Endothelial cell of umbilical vein (primary cell): ENCODE measurements around the gene GSKIP. TPM values are rescaled to one million over a fixed set of nuclear protein-coding genes. Genes with fewer than 3 reads are reported as not detected.

ENCODE experiments used
- BruUV-seq: library from RNA; stranded (reverse); fragments of 400-500 nt; replicated peaks from 2 replicates; lab custom pipeline; 2021; lab: Mats Ljungman, UMichigan
- CTCF ChIA-PET: fragments of 300-600, 350-600 bp; sonication (Branson Sonifier 250); formaldehyde crosslinking; loops from one replicate; lab custom pipeline; 2021; ENCODE audit warnings: antibody characterized with exemption, inconsistent platforms; lab: Charles Lee
- POLR2A ChIA-PET: fragments of 300-600, 350-600 bp; sonication (Branson Sonifier 250); formaldehyde crosslinking; loops from one replicate; lab custom pipeline; 2021; ENCODE audit warnings: antibody characterized with exemption, inconsistent platforms; lab: Charles Lee
- DNase-seq: peaks from one replicate; pipeline ENCODE4 v3.0.0-alpha.2; 2011; ENCODE audit warnings: low read depth, low spot score
- FAIRE-seq: peaks from 2 replicates; lab custom pipeline; 2011; peaks lifted over from hg19 to GRCh38; lab: Jason Lieb, UNC
- H2AFZ ChIP-seq: 2 replicates; pipeline ENCODE4 v1.6.0; 2012; ENCODE audit warnings: low read depth, low read length, control low read depth, inconsistent platforms
- H3K27ac ChIP-seq: 2 replicates; pipeline ENCODE4 v1.5.1; 2011; ENCODE audit warnings: low read depth, mild to moderate bottlenecking, control low read depth, low read length, moderate library complexity; ENCODE audit not compliant: insufficient read depth
- H3K27me3 ChIP-seq, 2 experiments: 2 replicates each; pipeline versions ENCODE4 v1.6.0 to v1.6.1; 2011; ENCODE audit warnings: low read length in 2 of 2, mixed read lengths in 1 of 2; ENCODE audit not compliant: control insufficient read depth in 2 of 2, insufficient read depth in 2 of 2
- H3K36me3 ChIP-seq, 2 experiments: 2 replicates in 1 of 2; 3 replicates in 1 of 2; pipeline ENCODE4 v1.5.1; 2011; ENCODE audit warnings: low read length in 2 of 2, mild to moderate bottlenecking in 1 of 2, moderate library complexity in 1 of 2; ENCODE audit not compliant: control insufficient read depth in 2 of 2, insufficient read depth in 2 of 2; ENCODE audit errors: extremely low read depth in 1 of 2
- H3K4me1 ChIP-seq: 3 replicates; pipeline ENCODE4 v1.5.1; 2011; ENCODE audit warnings: mild to moderate bottlenecking, low read length; ENCODE audit not compliant: control insufficient read depth, insufficient read depth; ENCODE audit errors: extremely low read depth
- H3K4me2 ChIP-seq: 2 replicates; pipeline ENCODE4 v1.6.1; 2011; ENCODE audit warnings: low read length, control low read depth, mixed read lengths; ENCODE audit not compliant: insufficient read depth
- H3K4me3 ChIP-seq, 3 experiments: fragments of 200-600 bp in 1 of 3; sonication (generic), shearing (Covaris generic) in 1 of 3; replicated peaks in 1 of 3; 2 replicates each; pipeline ENCODE4 v1.5.1; 2011 to 2016; ENCODE audit warnings: control low read depth in 3 of 3, low read length in 3 of 3, mild to moderate bottlenecking in 2 of 3, inconsistent platforms in 1 of 3, low read depth in 1 of 3, moderate library complexity in 1 of 3; ENCODE audit not compliant: insufficient read depth in 1 of 3
- H3K79me2 ChIP-seq: 2 replicates; pipeline ENCODE4 v1.6.0; 2012; ENCODE audit warnings: low read length, inconsistent platforms; ENCODE audit not compliant: control insufficient read depth, insufficient read depth
- H3K9ac ChIP-seq: replicated peaks from 2 replicates; pipeline ENCODE3; 2011; ENCODE audit warnings: low read length, control low read depth; ENCODE audit not compliant: insufficient read depth; ENCODE audit errors: extremely low read depth
- H3K9me1 ChIP-seq: replicated peaks from 3 replicates; pipeline ENCODE4 v1.6.0; 2011; ENCODE audit warnings: mild to moderate bottlenecking, low read length; ENCODE audit not compliant: control insufficient read depth, insufficient read depth; ENCODE audit errors: extremely low read depth
- H3K9me3 ChIP-seq: replicated peaks from 2 replicates; pipeline ENCODE4 v1.5.1; 2012; ENCODE audit warnings: low read length, inconsistent platforms; ENCODE audit not compliant: control insufficient read depth, insufficient read depth
- H4K20me1 ChIP-seq: replicated peaks from 2 replicates; pipeline ENCODE3; 2011; ENCODE audit warnings: mild to moderate bottlenecking, low read length; ENCODE audit not compliant: control insufficient read depth, insufficient read depth; ENCODE audit errors: extremely low read depth
- EZH2 ChIP-seq: IDR thresholded peaks from 2 replicates; pipeline ENCODE4 v1.6.1; 2012; ENCODE audit warnings: borderline replicate concordance, low read depth, mild to moderate bottlenecking, moderate library complexity, low read length, inconsistent platforms; ENCODE audit not compliant: severe bottlenecking
- FOS ChIP-seq: IDR thresholded peaks from 2 replicates; pipeline ENCODE4 v1.6.1; 2011; ENCODE audit warnings: mild to moderate bottlenecking, low read length, moderate library complexity, borderline replicate concordance; ENCODE audit not compliant: insufficient read depth
- GATA2 ChIP-seq: IDR thresholded peaks from 2 replicates; pipeline ENCODE4 v1.7.0; 2011; ENCODE audit warnings: low read depth, mild to moderate bottlenecking, moderate library complexity, mixed read lengths, low read length; ENCODE audit not compliant: insufficient read length, insufficient read depth
- JUN ChIP-seq: IDR thresholded peaks from 2 replicates; pipeline ENCODE4 v1.6.1; 2011; ENCODE audit warnings: borderline replicate concordance, low read depth; ENCODE audit not compliant: insufficient read length, insufficient read depth
- MYC ChIP-seq: IDR thresholded peaks from one replicate; pipeline ENCODE4 v1.6.1; 2011; ENCODE audit warnings: mild to moderate bottlenecking, low read depth, low read length
- POLR2A ChIP-seq: IDR thresholded peaks from 2 replicates; pipeline ENCODE4 v1.6.1; 2012; ENCODE audit warnings: low read depth, mild to moderate bottlenecking, control low read depth, low read length
- POLR2AphosphoS5 ChIP-seq: IDR thresholded peaks from 2 replicates; pipeline ENCODE4 v1.6.1; 2012; ENCODE audit warnings: low read depth, mild to moderate bottlenecking, control low read depth, low read length, moderate library complexity; ENCODE audit not compliant: insufficient read depth
- dilution Hi-C: fragments of 300-500 bp; cut with MboI; formaldehyde crosslinking; loops from one replicate; pipeline ENCODE4 v1.15.0; 2019; ENCODE audit warnings: low sequenced_read_pairs; ENCODE audit not compliant: extremely low pct_ligation_motif_present
- intact Hi-C: fragments of 100-400 bp; cut with micrococcal nuclease; formaldehyde crosslinking; loops from one replicate; pipeline ENCODE4 v1.10.0; 2022
- polyA plus RNA-seq, 4 experiments: library from polyadenylated mRNA; depleted of rRNA in 3 of 4; stranded (reverse) in 3 of 4; unstranded in 1 of 4; fragments of >200 nt; gene quantifications; 2 replicates each; pipeline versions ENCODE4 v1.2.1 to v1.2.3, GENCODE V29; 2011 to 2012; ENCODE audit warnings: missing spikeins in 1 of 4
- total RNA-seq: library from RNA; stranded (reverse); gene quantifications from 2 replicates; pipeline ENCODE4 v1.2.3, GENCODE V29; 2021
- TF ChIP-seq, protein P1 (sequence below), 2 donors: IDR thresholded peaks; 1 replicate in 1 of 2; 2 replicates in 1 of 2; pipeline ENCODE4 v1.5.1; 2011; ENCODE audit warnings: low read length in 2 of 2, mild to moderate bottlenecking in 2 of 2, moderate library complexity in 2 of 2, control low read depth in 1 of 2, inconsistent platforms in 1 of 2, low read depth in 1 of 2; ENCODE audit not compliant: insufficient read depth in 1 of 2; ENCODE audit errors: extremely low read depth in 1 of 2
- TF ChIP-seq, protein P2 (sequence below): IDR thresholded peaks from 2 replicates; pipeline ENCODE4 v1.6.1; 2011; ENCODE audit not compliant: insufficient read depth, insufficient read length

GSKIP gene
- total and polyA plus RNA-seq, 2 donors (not counting 3 experiments of a cell fraction or from before 2014, with no cell fraction given), result 9.2 to 15.9 TPM

DNA sequence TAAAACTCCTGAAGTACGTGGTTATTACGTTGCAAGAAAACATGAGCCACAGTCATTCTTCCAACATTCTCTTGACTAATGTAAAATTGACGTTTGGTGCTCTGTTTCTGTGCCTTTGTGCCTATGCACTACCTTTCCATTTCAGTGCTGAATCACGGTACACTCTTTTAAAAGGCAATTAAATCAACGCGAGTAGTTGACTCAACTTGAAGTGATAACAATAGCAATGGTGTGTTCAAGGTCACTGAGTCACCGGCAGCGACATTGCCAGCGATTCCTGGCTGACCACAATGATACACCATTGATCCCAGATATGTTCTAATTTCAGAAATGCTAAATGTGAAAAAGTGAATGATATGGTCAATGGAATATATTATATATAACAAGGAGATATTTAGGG lies 46.4 kb downstream of the GSKIP start:
- no peak for FAIRE-seq

DNA sequence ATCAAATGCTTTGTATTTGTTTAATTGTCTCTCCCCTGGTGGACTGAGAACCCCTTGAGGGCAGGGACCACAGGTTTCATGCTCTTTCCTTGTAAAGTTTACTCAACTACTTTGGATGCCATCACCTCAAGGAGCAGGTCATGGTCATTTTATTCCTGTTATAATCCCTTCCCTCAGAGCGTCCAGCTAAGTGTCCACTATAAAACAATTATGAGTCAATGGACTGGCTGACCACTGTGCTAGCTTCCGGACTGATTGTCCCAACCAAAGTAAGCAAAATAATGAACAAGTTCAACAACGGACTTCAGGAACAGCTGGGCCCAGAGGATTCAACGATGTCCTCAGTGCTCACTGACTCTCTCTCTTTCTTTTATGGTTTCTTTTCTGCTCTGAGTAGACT lies 46.8 kb downstream of the GSKIP start:
- no peak for TF ChIP-seq POLR2AphosphoS5
- TF ChIP-seq GATA2, result no peak
- TF ChIP-seq, protein P1, sequence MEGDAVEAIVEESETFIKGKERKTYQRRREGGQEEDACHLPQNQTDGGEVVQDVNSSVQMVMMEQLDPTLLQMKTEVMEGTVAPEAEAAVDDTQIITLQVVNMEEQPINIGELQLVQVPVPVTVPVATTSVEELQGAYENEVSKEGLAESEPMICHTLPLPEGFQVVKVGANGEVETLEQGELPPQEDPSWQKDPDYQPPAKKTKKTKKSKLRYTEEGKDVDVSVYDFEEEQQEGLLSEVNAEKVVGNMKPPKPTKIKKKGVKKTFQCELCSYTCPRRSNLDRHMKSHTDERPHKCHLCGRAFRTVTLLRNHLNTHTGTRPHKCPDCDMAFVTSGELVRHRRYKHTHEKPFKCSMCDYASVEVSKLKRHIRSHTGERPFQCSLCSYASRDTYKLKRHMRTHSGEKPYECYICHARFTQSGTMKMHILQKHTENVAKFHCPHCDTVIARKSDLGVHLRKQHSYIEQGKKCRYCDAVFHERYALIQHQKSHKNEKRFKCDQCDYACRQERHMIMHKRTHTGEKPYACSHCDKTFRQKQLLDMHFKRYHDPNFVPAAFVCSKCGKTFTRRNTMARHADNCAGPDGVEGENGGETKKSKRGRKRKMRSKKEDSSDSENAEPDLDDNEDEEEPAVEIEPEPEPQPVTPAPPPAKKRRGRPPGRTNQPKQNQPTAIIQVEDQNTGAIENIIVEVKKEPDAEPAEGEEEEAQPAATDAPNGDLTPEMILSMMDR (IDR thresholded peaks at IDR 0.05; ENCODE audit: extremely low read depth in 1 of 2, insufficient read depth in 1 of 2, low read depth in 1 of 2, low read length in 2 of 2), result no peak
- TF ChIP-seq EZH2, result no peak
- TF ChIP-seq FOS, result no peak
- TF ChIP-seq, protein P2, sequence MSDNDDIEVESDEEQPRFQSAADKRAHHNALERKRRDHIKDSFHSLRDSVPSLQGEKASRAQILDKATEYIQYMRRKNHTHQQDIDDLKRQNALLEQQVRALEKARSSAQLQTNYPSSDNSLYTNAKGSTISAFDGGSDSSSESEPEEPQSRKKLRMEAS, result no peak
- no peak for TF ChIP-seq POLR2A
- TF ChIP-seq JUN, result no peak
- no peak for TF ChIP-seq MYC
- dilution Hi-C loops (no loop called here), intact Hi-C loops (no loop called here)
- no peak for FAIRE-seq
- no peak overlapping the region for H2AFZ ChIP-seq
- H3K4me2 ChIP-seq, result no peak overlapping the region
- BruUV-seq, result no TSS peak
- H3K27ac ChIP-seq, result no peak overlapping the region
- H3K9me3 ChIP-seq, result no peaks in the 10 kb centered on the region
- no peak overlapping the region for H3K9ac ChIP-seq
- no peaks in the 10 kb centered on the region for H4K20me1 ChIP-seq
- CTCF ChIA-PET, result interaction anchor here (0.8 kb wide), 1 partner anchor 10 kb away, joined by 3 read pairs; no protein-coding TSS in a partner anchor
- H3K9me1 ChIP-seq, result no peaks in the 10 kb centered on the region
- no peaks in the 10 kb centered on the region for H3K4me1 ChIP-seq
- no peaks in the 10 kb centered on the region for H3K27me3 ChIP-seq
- no peaks in the 10 kb centered on the region for H3K79me2 ChIP-seq
- POLR2A ChIA-PET, result no interaction called here
- H3K36me3 ChIP-seq, result no peaks in the 10 kb centered on the region
- DNase-seq, result no peak
- no peak overlapping the region for H3K4me3 ChIP-seq

More for the DNA sequence above, 46.4 kb downstream of the GSKIP start:
- ChIA-PET CTCF (interaction anchor here (0.8 kb wide), 1 partner anchor 10 kb away, joined by 3 read pairs; no protein-coding TSS in a partner anchor), POLR2A (no interaction called here)
- no peak overlapping the region for H3K9ac ChIP-seq
- no peaks in the 10 kb centered on the region for H3K79me2 ChIP-seq
- no peak overlapping the region for H3K4me2 ChIP-seq
- H3K27ac ChIP-seq, result no peak overlapping the region
- intact Hi-C loops, result no loop called here
- H3K9me1 ChIP-seq, result no peaks in the 10 kb centered on the region
- dilution Hi-C loops, result no loop called here
- H3K36me3 ChIP-seq, result no peaks in the 10 kb centered on the region
- BruUV-seq, result no TSS peak
- no peaks in the 10 kb centered on the region for H3K27me3 ChIP-seq
- no peak overlapping the region for H2AFZ ChIP-seq
- no peaks in the 10 kb centered on the region for H3K4me1 ChIP-seq
- DNase-seq, result peak; percentile 20
- no peaks in the 10 kb centered on the region for H4K20me1 ChIP-seq
- TF ChIP-seq POLR2A (no peak), EZH2 (no peak), FOS (no peak), JUN (peak; percentile 27), MYC (no peak), GATA2 (no peak)
- TF ChIP-seq, protein P1 (IDR thresholded peaks at IDR 0.05; ENCODE audit: extremely low read depth in 1 of 2, insufficient read depth in 1 of 2, low read depth in 1 of 2, low read length in 2 of 2), result no peak
- no peaks in the 10 kb centered on the region for H3K9me3 ChIP-seq
- no peak overlapping the region for H3K4me3 ChIP-seq
